OCI-LY7 (cell line): ENCODE measurements around the gene CLDN9. TPM values are rescaled to one million over a fixed set of nuclear protein-coding genes. Genes with fewer than 3 reads are reported as not detected.

Experiments
- BruUV-seq: library from RNA; stranded (reverse); fragments of 400-500 nt; replicated peaks from 2 replicates; lab custom pipeline; 2021; lab: Mats Ljungman, UMichigan
- CTCF ChIA-PET: fragments of 300-600 bp; sonication (Branson Sonifier 250); formaldehyde crosslinking; loops from one replicate; lab custom pipeline; 2022; ENCODE audit warnings: antibody characterized with exemption; ENCODE audit not compliant: unreplicated experiment; lab: Charles Lee
- POLR2A ChIA-PET: fragments of 300-600 bp; sonication (Branson Sonifier 250); formaldehyde crosslinking; loops from one replicate; lab custom pipeline; 2022; ENCODE audit warnings: antibody characterized with exemption; lab: Charles Lee
- DNase-seq: peaks from one replicate; pipeline ENCODE4 v3.0.0-alpha.2; 2015; ENCODE audit warnings: low spot score
- H2AFZ ChIP-seq: fragments of 200-600 bp; sonication (generic), shearing (Covaris generic); 2 replicates; pipeline ENCODE4 v1.6.1; 2014; ENCODE audit warnings: mild to moderate bottlenecking, antibody characterized with exemption, low read length, moderate library complexity
- H3K27ac ChIP-seq: fragments of 200-600 bp; sonication (generic); 2 replicates; pipeline ENCODE4 v1.5.1; 2014; ENCODE audit warnings: mixed run types, low read depth, mild to moderate bottlenecking, moderate library complexity, low read length, inconsistent platforms; ENCODE audit not compliant: poor library complexity, severe bottlenecking
- H3K36me3 ChIP-seq: fragments of 200-600 bp; sonication (generic); 2 replicates; pipeline ENCODE4 v1.6.1; 2014; ENCODE audit warnings: mild to moderate bottlenecking, antibody characterized with exemption, low read length, moderate library complexity, mixed read lengths; ENCODE audit not compliant: insufficient read depth
- H3K4me1 ChIP-seq: fragments of 200-600 bp; sonication (generic); 2 replicates; pipeline ENCODE4 v1.5.1; 2014; ENCODE audit warnings: mild to moderate bottlenecking, low read length; ENCODE audit not compliant: insufficient read depth, poor library complexity, severe bottlenecking
- H3K4me2 ChIP-seq: fragments of 200-600 bp; sonication (generic); 2 replicates; pipeline ENCODE4 v1.6.1; 2014; ENCODE audit warnings: mild to moderate bottlenecking, low read length
- H3K4me3 ChIP-seq: fragments of 200-600 bp; sonication (generic); 2 replicates; pipeline ENCODE4 v1.5.1; 2014; ENCODE audit warnings: mild to moderate bottlenecking, low read depth, low read length; ENCODE audit not compliant: poor library complexity, severe bottlenecking
- H3K79me2 ChIP-seq: fragments of 200-600 bp; sonication (generic); 2 replicates; pipeline ENCODE4 v1.6.1; 2016; ENCODE audit warnings: low read depth, mild to moderate bottlenecking, low read length, moderate library complexity, mixed read lengths; ENCODE audit not compliant: insufficient read depth
- H3K9me2 ChIP-seq: fragments of 200-600 bp; sonication (generic); 2 replicates; pipeline ENCODE4 v1.6.1; 2016; ENCODE audit warnings: mild to moderate bottlenecking, low read length, mixed read lengths; ENCODE audit not compliant: insufficient read depth
- H3K9me3 ChIP-seq: fragments of 200-600 bp; sonication (generic); 2 replicates; pipeline ENCODE4 v1.6.1; 2014; ENCODE audit warnings: mild to moderate bottlenecking, mixed run types, low read length, mixed read lengths
- H4K20me1 ChIP-seq: fragments of 200-600 bp; sonication (generic); 2 replicates; pipeline ENCODE4 v1.6.1; 2014; ENCODE audit warnings: mild to moderate bottlenecking, antibody characterized with exemption, low read length, moderate library complexity, mixed read lengths; ENCODE audit not compliant: insufficient read depth
- CTCF ChIP-seq: fragments of 200-600 bp; sonication (generic); conservative IDR thresholded peaks from 2 replicates; pipeline ENCODE4 v1.5.1; 2014; ENCODE audit warnings: mild to moderate bottlenecking, antibody characterized with exemption, low read length, moderate library complexity, mixed read lengths
- EZH2phosphoT487 ChIP-seq: fragments of 200-600 bp; sonication (generic); IDR thresholded peaks from 2 replicates; pipeline ENCODE4 v1.6.1; 2018; ENCODE audit warnings: low read depth, borderline replicate concordance, mild to moderate bottlenecking, mixed run types, antibody characterized with exemption, low read length, moderate library complexity, mixed read lengths
- intact Hi-C: fragments of 100-400 bp; cut with micrococcal nuclease; formaldehyde crosslinking; loops from one replicate; pipeline ENCODE4 v1.10.0; 2022; ENCODE audit not compliant: unreplicated experiment
- total RNA-seq, 2 experiments: library from RNA; depleted of rRNA in 1 of 2; stranded (reverse); fragments of >200 nt in 1 of 2; shearing (Covaris generic) in 1 of 2; gene quantifications; 2 replicates each; pipeline ENCODE4 v1.2.3, GENCODE V29; 2014 to 2022

Gene CLDN9
- total RNA-seq, 2 experiments from 2014 or later: 0.42 TPM; not detected in 1

GRCh38 chr16:3057181-3058138, 44.7 kb downstream of the CLDN9 start:
- POLR2A ChIA-PET: no interaction called here
- H3K9me3 ChIP-seq: no peaks in the 10 kb centered on the region
- H3K4me1 ChIP-seq: peaks cover 31% of the 10 kb centered on the region
- CTCF ChIA-PET: interaction anchor here (1.9 kb wide), 1 partner anchor 29 kb away, joined by 12 read pairs; no protein-coding TSS in a partner anchor
- H3K36me3 ChIP-seq: no peaks in the 10 kb centered on the region
- no peak for DNase-seq
- no peak overlapping the region for H2AFZ ChIP-seq
- TF ChIP-seq CTCF (no peak), EZH2phosphoT487 (no peak)
- peak overlapping the region; percentile 75 for H3K4me2 ChIP-seq
- no TSS peak for BruUV-seq
- no peaks in the 10 kb centered on the region for H4K20me1 ChIP-seq
- no peaks in the 10 kb centered on the region for H3K79me2 ChIP-seq
- no peaks in the 10 kb centered on the region for H3K9me2 ChIP-seq
- intact Hi-C loops: loop anchor here (1.0 to 2.0 kb wide), 3 partner anchors 43 to 109 kb away; no protein-coding TSS in a partner anchor
- H3K27ac ChIP-seq: no peak overlapping the region
- peak overlapping the region; percentile 76 for H3K4me3 ChIP-seq

- no TSS peak for BruUV-seq
- POLR2A ChIA-PET: interaction anchor here (0.6 kb wide), 1 partner anchor 100 kb away, joined by 3 read pairs; no protein-coding TSS in a partner anchor
- DNase-seq: peak; percentile 81
- no peaks in the 10 kb centered on the region for H3K36me3 ChIP-seq
- no peaks in the 10 kb centered on the region for H3K79me2 ChIP-seq
- no peak for TF ChIP-seq CTCF
- TF ChIP-seq EZH2phosphoT487: no peak
- H3K27ac ChIP-seq: peak overlapping the region; percentile 39
- H4K20me1 ChIP-seq: no peaks in the 10 kb centered on the region
- peak overlapping the region; percentile 97 for H2AFZ ChIP-seq
- H3K4me1 ChIP-seq: peaks cover 31% of the 10 kb centered on the region
- intact Hi-C loops: loop anchor here (1.0 to 2.0 kb wide), 6 partner anchors 17 to 108 kb away; no protein-coding TSS in a partner anchor
- CTCF ChIA-PET: interaction anchor here (0.6 to 1.9 kb wide), 3 partner anchors 30 to 71 kb away, joined by 7 to 12 read pairs (median 11); no protein-coding TSS in a partner anchor
- H3K9me3 ChIP-seq: no peaks in the 10 kb centered on the region
- peak overlapping the region; percentile 75 for H3K4me2 ChIP-seq
- no peaks in the 10 kb centered on the region for H3K9me2 ChIP-seq
- peak overlapping the region; percentile 76 for H3K4me3 ChIP-seq
These were observed 45.7 kb downstream of the CLDN9 start for GRCh38 chr16:3058139-3059030.
